Measurements from ENCODE around the gene SEBOX.
"Not testable (repeated sequence)": the region's sequence is repeated elsewhere in the genome, so short reads cannot be mapped to it uniquely, and the experiment has no call there.

Gene SEBOX

GRCh38 chr17:28367641-28368305, 2.8 kb upstream of the SEBOX start:
- FAIRE-seq: no peak

- FAIRE-seq: no peak
Observed at GRCh38 chr17:28366605-28367004, 1.6 kb upstream of the SEBOX start.

- no peak for FAIRE-seq
Observed at GRCh38 chr17:28365487-28365886, 488 bp upstream of the SEBOX start.

- no peak for FAIRE-seq
Observed at GRCh38 chr17:28363776-28364650, 986 bp downstream of the SEBOX start.

GRCh38 chr17:28363186-28363585, 1.8 kb downstream of the SEBOX start:
- FAIRE-seq: no peak

- FAIRE-seq: no peak
Observed at GRCh38 chr17:28357901-28358197, 7.2 kb downstream of the SEBOX start.

GRCh38 chr17:28357061-28357900, 7.7 kb downstream of the SEBOX start, which contains the start of gene POLDIP2:
Gene POLDIP2, minus strand, starts transcription at chr17:28357527. Its CDS starts 79 bp downstream, at chr17:28357448.
- no peak for FAIRE-seq

GRCh38 chr17:28350271-28350670, 14.7 kb downstream of the SEBOX start:
- FAIRE-seq: no peak

- FAIRE-seq: no peak
Observed at GRCh38 chr17:28348979-28349378, 16.0 kb downstream of the SEBOX start.

- no peak for FAIRE-seq
Observed at GRCh38 chr17:28347261-28347891, 17.6 kb downstream of the SEBOX start.

- no peak for FAIRE-seq
Observed at GRCh38 chr17:28346746-28347246, 18.2 kb downstream of the SEBOX start.

GRCh38 chr17:28346199-28346580, 18.8 kb downstream of the SEBOX start:
- FAIRE-seq: no peak

GRCh38 chr17:28345419-28346198, 19.4 kb downstream of the SEBOX start:
- no peak for FAIRE-seq

- FAIRE-seq: no peak
Observed at GRCh38 chr17:28344435-28344901, 20.5 kb downstream of the SEBOX start.

- no peak for FAIRE-seq
Observed at GRCh38 chr17:28344011-28344410, 21.0 kb downstream of the SEBOX start.

- FAIRE-seq: no peak
Observed at GRCh38 chr17:28343491-28343932, 21.5 kb downstream of the SEBOX start.

GRCh38 chr17:28342313-28342712, 22.7 kb downstream of the SEBOX start:
- no peak for FAIRE-seq

- no peak for FAIRE-seq
Observed at GRCh38 chr17:28341516-28341915, 23.5 kb downstream of the SEBOX start.

- no peak for FAIRE-seq
Observed at GRCh38 chr17:28340374-28340773, 24.6 kb downstream of the SEBOX start.

- FAIRE-seq: no peak
Observed at GRCh38 chr17:28339431-28339830, 25.6 kb downstream of the SEBOX start.

GRCh38 chr17:28338769-28339212, 26.2 kb downstream of the SEBOX start:
- FAIRE-seq: not testable (repeated sequence)
